ENCODE measurements around the gene CENPB. TPM values are rescaled to one million over a fixed set of nuclear protein-coding genes. Genes with fewer than 3 reads are reported as not detected.
A peak's percentile ranks its signal among the peaks of the same experiment; 100 is the strongest.

The CENPB gene
- total and polyA plus RNA-seq, 10 of the 15 experiments (the other 5 are each of a cell fraction or from before 2014, with no cell fraction given), result 0.16 to 71.2 (median 14.0) TPM

DNA sequence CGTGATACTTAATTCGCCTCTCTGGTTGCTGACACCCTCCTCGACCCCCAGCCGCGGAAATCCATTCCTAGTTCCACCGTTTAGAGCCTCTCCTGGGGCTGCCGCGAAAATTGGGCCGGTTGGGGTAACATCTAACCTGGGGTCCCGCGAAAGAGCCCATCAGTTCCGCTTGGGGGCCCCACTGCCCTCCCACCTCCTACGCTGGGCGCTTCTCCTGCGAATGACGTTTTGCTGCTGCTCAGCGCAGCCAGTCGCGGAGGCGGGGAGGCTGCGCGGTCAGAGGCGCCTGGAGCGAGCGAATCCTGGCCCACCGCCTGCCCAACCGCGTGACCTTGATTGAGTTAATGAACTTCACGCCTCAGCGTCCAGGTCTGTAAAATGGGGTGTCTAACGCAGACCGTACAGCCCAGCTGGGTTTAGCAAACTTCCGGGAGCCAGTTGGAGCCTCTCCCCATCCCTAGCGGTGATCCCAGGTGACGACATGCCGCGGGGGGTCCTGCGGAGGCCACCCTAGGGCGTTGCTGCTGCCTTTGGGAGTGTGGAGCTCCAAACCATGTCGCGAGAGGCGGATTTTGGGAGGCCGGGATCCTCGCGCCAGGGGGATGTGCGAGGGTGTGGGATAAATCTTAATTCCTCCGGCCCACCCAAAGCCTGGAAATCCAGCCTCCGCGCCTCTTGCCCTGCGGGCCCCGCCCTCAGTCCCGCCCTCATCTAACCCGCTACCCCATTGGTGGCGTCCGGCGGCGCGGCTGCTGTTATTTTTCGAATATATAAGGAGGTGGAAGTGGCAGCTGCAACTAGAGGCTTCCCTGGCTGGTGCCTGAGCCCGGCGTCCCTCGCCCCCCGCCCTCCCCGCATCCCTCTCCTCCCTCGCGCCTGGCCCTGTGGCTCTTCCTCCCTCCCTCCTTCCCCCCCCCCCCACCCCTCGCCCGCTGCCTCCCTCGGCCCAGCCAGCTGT lies 9.2 kb upstream of the CENPB start, which contains the start of gene CDC25B (continued):
- TF ChIP-seq KLF5 (IDR thresholded peaks at IDR 0.05; ENCODE audit: partially characterized antibody) (peak; percentile 73), HCFC1 (IDR thresholded peaks at IDR 0.05; ENCODE audit: low read length) (0 out of 2 replicates have a peak, but pooled peaks have one; percentile 7), MXI1 (IDR thresholded peaks at IDR 0.05; ENCODE audit: low read depth, low read length) (no peak), RBBP5 (conservative IDR thresholded peaks at IDR 0.05) (no peak), SMARCA5 (IDR thresholded peaks at IDR 0.05) (peak; percentile 99), SIN3A (IDR thresholded peaks at IDR 0.05; ENCODE audit: low read depth, low read length) (peak; percentile 85), NFYA (IDR thresholded peaks at IDR 0.05; ENCODE audit: borderline replicate concordance, low read depth, low read length) (no peak), EZH2 (IDR thresholded peaks at IDR 0.05; ENCODE audit: borderline replicate concordance, control insufficient read depth, low read depth, low read length) (no peak), HDAC6 (IDR thresholded peaks at IDR 0.05; ENCODE audit: unreplicated experiment) (no peak), ZSCAN29 (IDR thresholded peaks at IDR 0.05) (no peak), RELA (IDR thresholded peaks at IDR 0.05; ENCODE audit: borderline replicate concordance, partially characterized antibody) (no peak), LARP7 (IDR thresholded peaks at IDR 0.05) (peak; percentile 72; the same call in 1 of the 2 replicates), ZNF24 (IDR thresholded peaks at IDR 0.05) (peak; percentile 96), IKZF1 (conservative IDR thresholded peaks at IDR 0.05) (peak; percentile 94)
- TF ChIP-seq, protein P1, sequence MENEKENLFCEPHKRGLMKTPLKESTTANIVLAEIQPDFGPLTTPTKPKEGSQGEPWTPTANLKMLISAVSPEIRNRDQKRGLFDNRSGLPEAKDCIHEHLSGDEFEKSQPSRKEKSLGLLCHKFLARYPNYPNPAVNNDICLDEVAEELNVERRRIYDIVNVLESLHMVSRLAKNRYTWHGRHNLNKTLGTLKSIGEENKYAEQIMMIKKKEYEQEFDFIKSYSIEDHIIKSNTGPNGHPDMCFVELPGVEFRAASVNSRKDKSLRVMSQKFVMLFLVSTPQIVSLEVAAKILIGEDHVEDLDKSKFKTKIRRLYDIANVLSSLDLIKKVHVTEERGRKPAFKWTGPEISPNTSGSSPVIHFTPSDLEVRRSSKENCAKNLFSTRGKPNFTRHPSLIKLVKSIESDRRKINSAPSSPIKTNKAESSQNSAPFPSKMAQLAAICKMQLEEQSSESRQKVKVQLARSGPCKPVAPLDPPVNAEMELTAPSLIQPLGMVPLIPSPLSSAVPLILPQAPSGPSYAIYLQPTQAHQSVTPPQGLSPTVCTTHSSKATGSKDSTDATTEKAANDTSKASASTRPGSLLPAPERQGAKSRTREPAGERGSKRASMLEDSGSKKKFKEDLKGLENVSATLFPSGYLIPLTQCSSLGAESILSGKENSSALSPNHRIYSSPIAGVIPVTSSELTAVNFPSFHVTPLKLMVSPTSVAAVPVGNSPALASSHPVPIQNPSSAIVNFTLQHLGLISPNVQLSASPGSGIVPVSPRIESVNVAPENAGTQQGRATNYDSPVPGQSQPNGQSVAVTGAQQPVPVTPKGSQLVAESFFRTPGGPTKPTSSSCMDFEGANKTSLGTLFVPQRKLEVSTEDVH (IDR thresholded peaks at IDR 0.05; ENCODE audit: low read depth, partially characterized antibody), result no peak
- TF ChIP-seq, protein P2, sequence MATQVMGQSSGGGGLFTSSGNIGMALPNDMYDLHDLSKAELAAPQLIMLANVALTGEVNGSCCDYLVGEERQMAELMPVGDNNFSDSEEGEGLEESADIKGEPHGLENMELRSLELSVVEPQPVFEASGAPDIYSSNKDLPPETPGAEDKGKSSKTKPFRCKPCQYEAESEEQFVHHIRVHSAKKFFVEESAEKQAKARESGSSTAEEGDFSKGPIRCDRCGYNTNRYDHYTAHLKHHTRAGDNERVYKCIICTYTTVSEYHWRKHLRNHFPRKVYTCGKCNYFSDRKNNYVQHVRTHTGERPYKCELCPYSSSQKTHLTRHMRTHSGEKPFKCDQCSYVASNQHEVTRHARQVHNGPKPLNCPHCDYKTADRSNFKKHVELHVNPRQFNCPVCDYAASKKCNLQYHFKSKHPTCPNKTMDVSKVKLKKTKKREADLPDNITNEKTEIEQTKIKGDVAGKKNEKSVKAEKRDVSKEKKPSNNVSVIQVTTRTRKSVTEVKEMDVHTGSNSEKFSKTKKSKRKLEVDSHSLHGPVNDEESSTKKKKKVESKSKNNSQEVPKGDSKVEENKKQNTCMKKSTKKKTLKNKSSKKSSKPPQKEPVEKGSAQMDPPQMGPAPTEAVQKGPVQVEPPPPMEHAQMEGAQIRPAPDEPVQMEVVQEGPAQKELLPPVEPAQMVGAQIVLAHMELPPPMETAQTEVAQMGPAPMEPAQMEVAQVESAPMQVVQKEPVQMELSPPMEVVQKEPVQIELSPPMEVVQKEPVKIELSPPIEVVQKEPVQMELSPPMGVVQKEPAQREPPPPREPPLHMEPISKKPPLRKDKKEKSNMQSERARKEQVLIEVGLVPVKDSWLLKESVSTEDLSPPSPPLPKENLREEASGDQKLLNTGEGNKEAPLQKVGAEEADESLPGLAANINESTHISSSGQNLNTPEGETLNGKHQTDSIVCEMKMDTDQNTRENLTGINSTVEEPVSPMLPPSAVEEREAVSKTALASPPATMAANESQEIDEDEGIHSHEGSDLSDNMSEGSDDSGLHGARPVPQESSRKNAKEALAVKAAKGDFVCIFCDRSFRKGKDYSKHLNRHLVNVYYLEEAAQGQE (IDR thresholded peaks at IDR 0.05; ENCODE audit: low read depth, low read length), result 0 out of 2 replicates have a peak, but pooled peaks have one; percentile 7
- TF ChIP-seq, protein P3, sequence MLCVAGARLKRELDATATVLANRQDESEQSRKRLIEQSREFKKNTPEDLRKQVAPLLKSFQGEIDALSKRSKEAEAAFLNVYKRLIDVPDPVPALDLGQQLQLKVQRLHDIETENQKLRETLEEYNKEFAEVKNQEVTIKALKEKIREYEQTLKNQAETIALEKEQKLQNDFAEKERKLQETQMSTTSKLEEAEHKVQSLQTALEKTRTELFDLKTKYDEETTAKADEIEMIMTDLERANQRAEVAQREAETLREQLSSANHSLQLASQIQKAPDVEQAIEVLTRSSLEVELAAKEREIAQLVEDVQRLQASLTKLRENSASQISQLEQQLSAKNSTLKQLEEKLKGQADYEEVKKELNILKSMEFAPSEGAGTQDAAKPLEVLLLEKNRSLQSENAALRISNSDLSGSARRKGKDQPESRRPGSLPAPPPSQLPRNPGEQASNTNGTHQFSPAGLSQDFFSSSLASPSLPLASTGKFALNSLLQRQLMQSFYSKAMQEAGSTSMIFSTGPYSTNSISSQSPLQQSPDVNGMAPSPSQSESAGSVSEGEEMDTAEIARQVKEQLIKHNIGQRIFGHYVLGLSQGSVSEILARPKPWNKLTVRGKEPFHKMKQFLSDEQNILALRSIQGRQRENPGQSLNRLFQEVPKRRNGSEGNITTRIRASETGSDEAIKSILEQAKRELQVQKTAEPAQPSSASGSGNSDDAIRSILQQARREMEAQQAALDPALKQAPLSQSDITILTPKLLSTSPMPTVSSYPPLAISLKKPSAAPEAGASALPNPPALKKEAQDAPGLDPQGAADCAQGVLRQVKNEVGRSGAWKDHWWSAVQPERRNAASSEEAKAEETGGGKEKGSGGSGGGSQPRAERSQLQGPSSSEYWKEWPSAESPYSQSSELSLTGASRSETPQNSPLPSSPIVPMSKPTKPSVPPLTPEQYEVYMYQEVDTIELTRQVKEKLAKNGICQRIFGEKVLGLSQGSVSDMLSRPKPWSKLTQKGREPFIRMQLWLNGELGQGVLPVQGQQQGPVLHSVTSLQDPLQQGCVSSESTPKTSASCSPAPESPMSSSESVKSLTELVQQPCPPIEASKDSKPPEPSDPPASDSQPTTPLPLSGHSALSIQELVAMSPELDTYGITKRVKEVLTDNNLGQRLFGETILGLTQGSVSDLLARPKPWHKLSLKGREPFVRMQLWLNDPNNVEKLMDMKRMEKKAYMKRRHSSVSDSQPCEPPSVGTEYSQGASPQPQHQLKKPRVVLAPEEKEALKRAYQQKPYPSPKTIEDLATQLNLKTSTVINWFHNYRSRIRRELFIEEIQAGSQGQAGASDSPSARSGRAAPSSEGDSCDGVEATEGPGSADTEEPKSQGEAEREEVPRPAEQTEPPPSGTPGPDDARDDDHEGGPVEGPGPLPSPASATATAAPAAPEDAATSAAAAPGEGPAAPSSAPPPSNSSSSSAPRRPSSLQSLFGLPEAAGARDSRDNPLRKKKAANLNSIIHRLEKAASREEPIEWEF (IDR thresholded peaks at IDR 0.05; ENCODE audit: insufficient replicate concordance, low read depth, low read length), result no peak
